DND-41 (cell line): ENCODE results near the gene KCNJ6.
"Not testable (repeated sequence)": the region's sequence is repeated elsewhere in the genome, so short reads cannot be mapped to it uniquely, and the experiment has no call there.

Experiments used
- ATAC-seq: fragments of 200-7000 bp; cut with Tn5 transposase; 3 replicates; pipeline ENCODE4 v1.9.1; 2021; ENCODE audit warnings: low read depth; ENCODE audit not compliant: insufficient read depth
- DNase-seq: peaks from one replicate; pipeline ENCODE4 v3.0.0-alpha.2; 2020
- H2AFZ ChIP-seq: 2 replicates; pipeline ENCODE4 v1.6.0; 2012; ENCODE audit warnings: low read depth, low read length
- H3K27ac ChIP-seq: 2 replicates; pipeline ENCODE4 v1.5.1; 2012; ENCODE audit warnings: low read length, inconsistent platforms
- H3K27me3 ChIP-seq: fragments of 200-600 bp; sonication (generic); 2 replicates; pipeline ENCODE4 v1.6.0; 2012; ENCODE audit warnings: low read length, mild to moderate bottlenecking, inconsistent platforms; ENCODE audit not compliant: insufficient read depth, poor library complexity
- H3K36me3 ChIP-seq: 2 replicates; pipeline ENCODE4 v1.5.1; 2012; ENCODE audit warnings: low read length, inconsistent platforms; ENCODE audit not compliant: insufficient read depth
- H3K4me1 ChIP-seq: 2 replicates; pipeline ENCODE4 v1.5.1; 2012; ENCODE audit warnings: mild to moderate bottlenecking, low read length; ENCODE audit not compliant: insufficient read depth
- H3K4me2 ChIP-seq: 2 replicates; pipeline ENCODE4 v1.6.0; 2012; ENCODE audit warnings: mild to moderate bottlenecking, moderate library complexity, low read length, inconsistent platforms; ENCODE audit not compliant: insufficient read depth
- H3K4me3 ChIP-seq, 2 experiments: fragments of 200-600 bp in 1 of 2; shearing (Covaris generic) in 1 of 2; 2 replicates each; pipeline ENCODE4 v1.5.1; 2012 to 2016; ENCODE audit warnings: inconsistent platforms in 2 of 2, low read length in 2 of 2, mild to moderate bottlenecking in 2 of 2, low read depth in 1 of 2, moderate library complexity in 1 of 2
- H3K79me2 ChIP-seq: 2 replicates; pipeline ENCODE4 v1.6.0; 2012; ENCODE audit warnings: low read length, inconsistent platforms; ENCODE audit not compliant: insufficient read depth
- H3K9ac ChIP-seq: 2 replicates; pipeline ENCODE4 v1.6.0; 2012; ENCODE audit warnings: low read depth, mild to moderate bottlenecking, inconsistent platforms, low read length, moderate library complexity
- H3K9me3 ChIP-seq: 2 replicates; pipeline ENCODE4 v1.5.1; 2012; ENCODE audit warnings: low read length, moderate library complexity, mild to moderate bottlenecking, inconsistent platforms; ENCODE audit not compliant: insufficient read depth, severe bottlenecking
- H4K20me1 ChIP-seq: 2 replicates; pipeline ENCODE4 v1.6.0; 2012; ENCODE audit warnings: low read length; ENCODE audit not compliant: insufficient read depth
- CTCF ChIP-seq: IDR thresholded peaks from 2 replicates; pipeline ENCODE4 v1.5.1; 2012; ENCODE audit warnings: borderline replicate concordance, low read length, moderate library complexity, mild to moderate bottlenecking; ENCODE audit not compliant: poor library complexity, severe bottlenecking; ENCODE audit errors: extremely low read depth
- EZH2 ChIP-seq: IDR thresholded peaks from 3 replicates; pipeline ENCODE4 v1.6.1; 2012; ENCODE audit warnings: borderline replicate concordance, low read depth, mild to moderate bottlenecking, moderate library complexity, low read length, inconsistent platforms; ENCODE audit not compliant: severe bottlenecking

Gene KCNJ6

DNA sequence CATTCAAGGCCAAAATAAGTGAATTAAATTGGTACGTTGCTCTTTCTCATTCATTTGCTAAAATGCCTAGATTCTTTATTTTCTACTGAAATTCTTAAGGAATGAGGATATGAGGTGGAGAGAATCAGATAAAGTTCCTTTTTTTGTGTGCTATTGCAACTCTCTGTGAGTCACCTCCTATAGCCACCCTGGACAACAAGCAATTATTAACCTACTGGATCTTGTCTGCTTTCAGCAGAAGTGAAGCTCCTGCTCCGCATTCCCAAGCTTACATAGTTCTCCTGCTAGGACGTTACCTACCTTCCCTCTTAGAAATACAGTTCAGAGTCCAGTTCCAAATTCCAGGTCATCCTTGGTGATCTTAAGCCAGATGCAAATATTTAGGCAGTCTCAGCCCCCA, 4.8 kb upstream of the KCNJ6 start:
- TF ChIP-seq CTCF = no peak
- ATAC-seq (no peak), DNase-seq (no peak)
- Histone ChIP-seq H3K79me2 (no peaks in the 10 kb centered on the region), H3K4me1 (no peaks in the 10 kb centered on the region), H3K36me3 (no peaks in the 10 kb centered on the region), H3K4me2 (no peak overlapping the region), H3K4me3 (no peak overlapping the region), H3K9me3 (no peaks in the 10 kb centered on the region), H2AFZ (no peak overlapping the region), H3K9ac (no peak overlapping the region), H3K27ac (no peak overlapping the region), H4K20me1 (no peaks in the 10 kb centered on the region), H3K27me3 (no peaks in the 10 kb centered on the region)

DNA sequence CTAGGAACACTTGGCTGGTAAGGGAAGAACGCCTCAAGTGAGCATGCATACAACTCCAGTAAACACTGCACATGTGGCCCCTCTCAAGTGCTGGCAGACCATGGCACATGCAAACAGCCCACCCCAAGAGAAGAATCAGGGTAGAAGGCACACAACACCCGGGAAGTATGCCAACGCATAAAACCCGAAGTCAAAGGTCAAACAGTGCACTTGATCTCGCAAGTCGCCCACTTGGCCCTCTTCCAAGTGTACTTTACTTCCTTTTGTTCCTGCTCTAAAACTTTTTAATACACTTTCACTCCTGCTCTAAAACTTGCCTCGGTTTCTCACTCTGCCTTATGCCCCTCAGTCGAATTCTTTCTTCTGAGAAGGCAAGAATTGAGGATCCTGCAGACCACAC, 4.0 kb upstream of the KCNJ6 start:
- not testable (repeated sequence) for ATAC-seq, H3K4me2 ChIP-seq, H2AFZ ChIP-seq, H3K27me3 ChIP-seq, H3K36me3 ChIP-seq, H3K27ac ChIP-seq, H4K20me1 ChIP-seq, H3K79me2 ChIP-seq, H3K4me3 ChIP-seq, H3K9me3 ChIP-seq, DNase-seq, H3K9ac ChIP-seq, H3K4me1 ChIP-seq

- no peaks in the 10 kb centered on the region for H4K20me1 ChIP-seq
- no peaks in the 10 kb centered on the region for H3K27me3 ChIP-seq
- no peak overlapping the region for H3K9ac ChIP-seq
- H2AFZ ChIP-seq = no peak overlapping the region
- no peak overlapping the region for H3K4me2 ChIP-seq
- no peaks in the 10 kb centered on the region for H3K4me1 ChIP-seq
- no peak overlapping the region for H3K27ac ChIP-seq
- H3K4me3 ChIP-seq = no peak overlapping the region
- no peaks in the 10 kb centered on the region for H3K9me3 ChIP-seq
- TF ChIP-seq CTCF = no peak
- no peak for TF ChIP-seq EZH2
- H3K79me2 ChIP-seq = no peaks in the 10 kb centered on the region
- ATAC-seq = no peak
- no peak for DNase-seq
- H3K36me3 ChIP-seq = no peaks in the 10 kb centered on the region
These were observed 1.4 kb upstream of the KCNJ6 start for GRCh38 chr21:37917612-37918011.

- Histone ChIP-seq H3K4me1 (no peaks in the 10 kb centered on the region), H3K36me3 (no peaks in the 10 kb centered on the region), H3K4me3 (no peak overlapping the region), H2AFZ (no peak overlapping the region), H3K27ac (no peak overlapping the region), H3K79me2 (no peaks in the 10 kb centered on the region), H4K20me1 (no peaks in the 10 kb centered on the region), H3K4me2 (no peak overlapping the region), H3K9me3 (no peaks in the 10 kb centered on the region), H3K9ac (no peak overlapping the region), H3K27me3 (no peaks in the 10 kb centered on the region)
- no peak for ATAC-seq
- no peak for TF ChIP-seq CTCF
- no peak for TF ChIP-seq EZH2
- no peak for DNase-seq
These were observed 332 bp downstream of the KCNJ6 start for GRCh38 chr21:37915941-37916309.
